Activated B cell treated with CpG ODN at 0.5 μM for 24 hours (primary cell): ENCODE data around the gene SRPK2. TPM values are rescaled to one million over a fixed set of nuclear protein-coding genes. Genes with fewer than 3 reads are reported as not detected.
"Not testable (repeated sequence)": the region's sequence is repeated elsewhere in the genome, so short reads cannot be mapped to it uniquely, and the experiment has no call there.

Experiments
- ATAC-seq: fragments of 200-7000 bp; cut with Tn5 transposase; one replicate; pipeline ENCODE4 v1.10.0; 2021; ENCODE audit warnings: low read depth, mild to moderate bottlenecking, moderate library complexity
- CTCF ChIA-PET: fragments of 350-600 bp; sonication (Branson Sonifier 250); formaldehyde crosslinking; loops from one replicate; lab custom pipeline; 2021; ENCODE audit warnings: antibody characterized with exemption; lab: Charles Lee
- POLR2A ChIA-PET: fragments of 350-600 bp; sonication (Branson Sonifier 250); formaldehyde crosslinking; loops from one replicate; lab custom pipeline; 2021; ENCODE audit warnings: antibody characterized with exemption; lab: Charles Lee
- DNase-seq: peaks from one replicate; pipeline ENCODE4 v3.0.0; 2022
- H3K27ac Mint-ChIP-seq: one replicate; pipeline ENCODE4 v1.8.0; 2020; ENCODE audit warnings: mixed read lengths
- H3K27me3 Mint-ChIP-seq: one replicate; pipeline ENCODE4 v1.8.0; 2021; ENCODE audit warnings: mixed read lengths
- H3K36me3 Mint-ChIP-seq: one replicate; pipeline ENCODE4 v1.8.0; 2021; ENCODE audit warnings: low read depth, mixed read lengths
- H3K4me1 Mint-ChIP-seq: one replicate; pipeline ENCODE4 v1.8.0; 2021; ENCODE audit warnings: mixed read lengths
- H3K4me3 Mint-ChIP-seq: one replicate; pipeline ENCODE4 v1.8.0; 2020; ENCODE audit warnings: mild to moderate bottlenecking, mixed read lengths
- H3K9me3 Mint-ChIP-seq: one replicate; pipeline ENCODE4 v1.8.0; 2020; ENCODE audit warnings: mixed read lengths
- CTCF ChIP-seq: fragments of 200-600 bp; IDR thresholded peaks from one replicate; pipeline ENCODE4 v1.8.0; 2022; ENCODE audit warnings: antibody characterized with exemption, mild to moderate bottlenecking
- intact Hi-C: fragments of 100-400 bp; cut with micrococcal nuclease; formaldehyde crosslinking; loops from one replicate; pipeline ENCODE4 v1.15.1; 2024
- total RNA-seq: library from RNA; stranded (reverse); gene quantifications from 2 replicates; pipeline ENCODE4 v1.2.3, GENCODE V29; 2022

SRPK2 gene
- total RNA-seq, 1 donor from 2014 or later = 59.2 TPM

GRCh38 chr7:105195891-105196290 lies 192.8 kb downstream of the SRPK2 start:
- peaks cover 44% of the 10 kb centered on the region for H3K4me1 Mint-ChIP-seq
- no peak overlapping the region for H3K27ac Mint-ChIP-seq
- intact Hi-C loops = no loop called here
- TF ChIP-seq CTCF = no peak
- H3K36me3 Mint-ChIP-seq = peaks cover 45% of the 10 kb centered on the region
- CTCF ChIA-PET = no interaction called here
- no peak for ATAC-seq
- H3K4me3 Mint-ChIP-seq = no peak overlapping the region
- no peak for DNase-seq
- no peaks in the 10 kb centered on the region for H3K9me3 Mint-ChIP-seq
- H3K27me3 Mint-ChIP-seq = no peaks in the 10 kb centered on the region
- POLR2A ChIA-PET = no interaction called here

GRCh38 chr7:105194959-105195358 lies 193.8 kb downstream of the SRPK2 start:
- H3K4me3 Mint-ChIP-seq, H3K9me3 Mint-ChIP-seq, ATAC-seq, CTCF ChIA-PET, DNase-seq, H3K27ac Mint-ChIP-seq, H3K27me3 Mint-ChIP-seq, intact Hi-C loops: not testable (repeated sequence)
- H3K4me1 Mint-ChIP-seq = peaks cover 45% of the 10 kb centered on the region
- POLR2A ChIA-PET = interaction anchor here (0.7 kb wide), 1 partner anchor 9 kb away, joined by 3 read pairs; no protein-coding TSS in a partner anchor
- H3K36me3 Mint-ChIP-seq = peaks cover 41% of the 10 kb centered on the region

GRCh38 chr7:105191331-105191730 lies 197.4 kb downstream of the SRPK2 start:
- no peak for DNase-seq
- intact Hi-C loops = no loop called here
- Mint-ChIP-seq H3K4me3 (no peak overlapping the region), H3K9me3 (no peaks in the 10 kb centered on the region), H3K27ac (peak overlapping the region; percentile 20), H3K36me3 (peaks cover 25% of the 10 kb centered on the region), H3K4me1 (peaks cover 52% of the 10 kb centered on the region), H3K27me3 (no peaks in the 10 kb centered on the region)
- peak; percentile 69 for ATAC-seq
- ChIA-PET CTCF (interaction anchor here (0.7 kb wide), 1 partner anchor 332 kb away, joined by 3 read pairs; no protein-coding TSS in a partner anchor), POLR2A (interaction anchor here (0.7 kb wide), 1 partner anchor 172 kb away, joined by 3 read pairs; no protein-coding TSS in a partner anchor)
- TF ChIP-seq CTCF = no peak

DNA sequence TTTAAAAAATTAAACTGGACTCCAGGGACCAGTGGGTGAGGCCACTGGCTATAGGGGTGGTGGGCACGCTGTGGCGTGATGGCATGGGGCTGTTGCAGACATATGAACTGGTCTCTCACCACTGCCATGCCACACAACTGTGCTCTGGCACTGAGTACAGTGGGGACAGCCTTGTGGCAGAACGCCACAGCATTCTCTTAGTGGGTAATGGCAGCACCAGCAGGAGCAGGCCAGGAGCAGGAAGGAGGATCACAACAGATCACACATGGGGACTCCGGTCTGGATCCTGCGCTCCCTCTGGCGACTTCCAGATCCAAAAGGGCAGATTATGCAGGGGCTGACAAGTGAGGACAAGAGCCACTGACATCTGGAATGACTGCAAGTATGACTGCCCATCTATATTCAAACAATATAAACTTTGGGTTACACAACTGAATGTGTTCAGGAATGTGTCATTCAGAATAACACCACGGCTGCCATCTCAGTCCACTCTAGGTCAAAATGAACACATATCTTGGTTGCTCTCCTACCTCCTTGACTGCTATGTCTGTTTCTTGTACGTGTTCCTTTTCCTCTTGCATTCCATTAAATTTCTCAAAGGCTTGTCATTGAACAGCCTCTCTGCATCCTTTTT lies 198.7 kb downstream of the SRPK2 start:
- ChIA-PET CTCF (no interaction called here), POLR2A (no interaction called here)
- Mint-ChIP-seq H3K27me3 (no peaks in the 10 kb centered on the region), H3K9me3 (no peaks in the 10 kb centered on the region), H3K36me3 (peaks cover 18% of the 10 kb centered on the region), H3K4me3 (no peak overlapping the region), H3K4me1 (peaks cover 48% of the 10 kb centered on the region), H3K27ac (no peak overlapping the region)
- ATAC-seq = no peak
- DNase-seq = no peak
- intact Hi-C loops = no loop called here
- no peak for TF ChIP-seq CTCF

GRCh38 chr7:105188201-105188600 lies 200.5 kb downstream of the SRPK2 start:
- Mint-ChIP-seq H3K27ac (no peak overlapping the region), H3K4me1 (peaks cover 36% of the 10 kb centered on the region), H3K27me3 (no peaks in the 10 kb centered on the region), H3K36me3 (peaks cover 15% of the 10 kb centered on the region), H3K4me3 (no peak overlapping the region), H3K9me3 (no peaks in the 10 kb centered on the region)
- intact Hi-C loops = no loop called here
- no peak for TF ChIP-seq CTCF
- DNase-seq (no peak), ATAC-seq (no peak)
- ChIA-PET CTCF (no interaction called here), POLR2A (no interaction called here)
